Mesenchymal stem cell (in vitro differentiated cells and primary cell): Measurements from ENCODE around the gene ZFP2.
"Not testable (repeated sequence)": the region's sequence is repeated elsewhere in the genome, so short reads cannot be mapped to it uniquely, and the experiment has no call there.

Source experiments
- DNase-seq: peaks from one replicate; pipeline ENCODE4 v3.0.0-alpha.2; 2013
- H2AFZ ChIP-seq: one replicate; pipeline ENCODE4 v1.6.1; 2013; ENCODE audit warnings: low read depth, mild to moderate bottlenecking, control low read depth, inconsistent platforms, low read length, moderate library complexity
- H2AK5ac ChIP-seq: 2 replicates; pipeline ENCODE4 v1.6.1; 2013; ENCODE audit warnings: low read length, moderate library complexity, mild to moderate bottlenecking, inconsistent platforms; ENCODE audit not compliant: severe bottlenecking
- H2BK120ac ChIP-seq: one replicate; pipeline ENCODE4 v1.6.1; 2013; ENCODE audit warnings: low read depth, mild to moderate bottlenecking, inconsistent platforms, low read length, moderate library complexity
- H2BK12ac ChIP-seq, 2 experiments: one replicate each; pipeline ENCODE4 v1.6.1; 2013; ENCODE audit warnings: inconsistent platforms in 2 of 2, low read length in 2 of 2, mild to moderate bottlenecking in 2 of 2, moderate library complexity in 2 of 2, control low read depth in 1 of 2
- H2BK15ac ChIP-seq: one replicate; pipeline ENCODE4 v1.6.1; 2013; ENCODE audit warnings: mild to moderate bottlenecking, low read depth, inconsistent platforms; ENCODE audit not compliant: poor library complexity, severe bottlenecking
- H2BK5ac ChIP-seq: 2 replicates; pipeline ENCODE4 v1.6.1; 2013; ENCODE audit warnings: low read depth, mild to moderate bottlenecking, low read length, control low read depth, inconsistent platforms; ENCODE audit not compliant: poor library complexity, severe bottlenecking
- H3K14ac ChIP-seq, 2 experiments: one replicate each; pipeline ENCODE4 v1.6.1; 2013; ENCODE audit warnings: inconsistent platforms in 2 of 2, low read length in 2 of 2, control low read depth in 1 of 2, mild to moderate bottlenecking in 1 of 2, moderate library complexity in 1 of 2
- H3K18ac ChIP-seq, 2 experiments: one replicate each; pipeline ENCODE4 v1.6.1; 2013; ENCODE audit warnings: inconsistent platforms in 2 of 2, low read length in 2 of 2, control low read depth in 1 of 2, low read depth in 1 of 2, mild to moderate bottlenecking in 1 of 2
- H3K23ac ChIP-seq, 2 experiments: one replicate each; pipeline ENCODE4 v1.6.1; 2013; ENCODE audit warnings: inconsistent platforms in 2 of 2, low read length in 2 of 2, mild to moderate bottlenecking in 2 of 2, moderate library complexity in 2 of 2, control low read depth in 1 of 2
- H3K27ac ChIP-seq: 2 replicates; pipeline ENCODE4 v1.5.1; 2013; ENCODE audit warnings: mild to moderate bottlenecking, moderate library complexity, low read length, control low read depth, inconsistent platforms; ENCODE audit not compliant: poor library complexity, severe bottlenecking
- H3K27me3 ChIP-seq, 2 experiments: 2 replicates each; pipeline versions ENCODE4 v1.6.1 to v1.7.0; 2013; ENCODE audit warnings: low read length in 2 of 2, mild to moderate bottlenecking in 2 of 2, moderate library complexity in 2 of 2, control low read depth in 1 of 2, inconsistent platforms in 1 of 2; ENCODE audit not compliant: control insufficient read depth in 1 of 2, insufficient read depth in 1 of 2
- H3K36me3 ChIP-seq, 2 experiments: 2 replicates each; pipeline versions ENCODE4 v1.6.1 to v1.7.0; 2013; ENCODE audit warnings: low read length in 2 of 2, control low read depth in 1 of 2, inconsistent platforms in 1 of 2, low read depth in 1 of 2, mild to moderate bottlenecking in 1 of 2; ENCODE audit not compliant: insufficient read depth in 2 of 2, control insufficient read depth in 1 of 2
- H3K4ac ChIP-seq, 2 experiments: one replicate each; pipeline ENCODE4 v1.6.1; 2013; ENCODE audit warnings: inconsistent platforms in 2 of 2, low read length in 2 of 2, mild to moderate bottlenecking in 2 of 2, moderate library complexity in 2 of 2, control low read depth in 1 of 2, low read depth in 1 of 2
- H3K4me1 ChIP-seq: 2 replicates; pipeline ENCODE4 v1.6.1; 2013; ENCODE audit warnings: low read depth, low read length, control low read depth; ENCODE audit not compliant: control insufficient read depth, insufficient read depth
- H3K4me2 ChIP-seq: 2 replicates; pipeline ENCODE4 v1.6.1; 2013; ENCODE audit warnings: low read length, mild to moderate bottlenecking, inconsistent platforms; ENCODE audit not compliant: poor library complexity, severe bottlenecking
- H3K4me3 ChIP-seq, 2 experiments: 2 replicates each; pipeline versions ENCODE4 v1.5.1 to v1.7.0; 2013; ENCODE audit warnings: low read length in 2 of 2, mild to moderate bottlenecking in 2 of 2, control low read depth in 1 of 2, low read depth in 1 of 2; ENCODE audit not compliant: insufficient read depth in 1 of 2
- H3K79me1 ChIP-seq: replicated peaks from 2 replicates; pipeline ENCODE4 v1.6.1; 2013; ENCODE audit warnings: mild to moderate bottlenecking, control low read depth, low read length, inconsistent platforms; ENCODE audit not compliant: poor library complexity, severe bottlenecking
- H3K9ac ChIP-seq: 2 replicates; pipeline ENCODE4 v1.7.0; 2013; ENCODE audit warnings: mild to moderate bottlenecking, low read length, moderate library complexity
- H3K9me3 ChIP-seq: 2 replicates; pipeline ENCODE4 v1.7.0; 2013; ENCODE audit warnings: mild to moderate bottlenecking, low read length; ENCODE audit not compliant: control insufficient read depth
- H4K8ac ChIP-seq: one replicate; pipeline ENCODE4 v1.6.1; 2013; ENCODE audit warnings: inconsistent platforms, mild to moderate bottlenecking, low read length, moderate library complexity
- H4K91ac ChIP-seq: one replicate; pipeline ENCODE4 v1.6.1; 2013; ENCODE audit warnings: mild to moderate bottlenecking, low read length, inconsistent platforms
- WGBS: methylation state at CpG from one replicate; pipeline ENCODE4 v1.1.7; 2013; ENCODE audit warnings: mixed read lengths; 5-methylcytosine and 5-hydroxymethylcytosine counted together

The ZFP2 gene

GRCh38 chr5:178859625-178860521, 35.8 kb upstream of the ZFP2 start, which contains the start of gene ZNF354B:
ZNF354B (plus strand) TSS chr5:178859953; CDS start chr5:178861048, 1,095 bp downstream.
- 5% methylated on average over 49 of the region's 86 CpGs for WGBS
- Histone ChIP-seq H2AK5ac (no peak within 1 kb of the TSS), H3K14ac (peak within 1 kb of the TSS in 1 of 2 experiments; percentile 95), H2BK12ac (peak within 1 kb of the TSS in 1 of 2 experiments; percentile 54), H3K4me2 (peak within 1 kb of the TSS; percentile 75), H4K8ac (peak within 1 kb of the TSS; percentile 8), H3K4ac (peak within 1 kb of the TSS in 1 of 2 experiments; percentile 69), H3K4me1 (no peaks in the 10 kb centered on the region), H3K27me3 (no peaks in the 10 kb centered on the region), H4K91ac (peak within 1 kb of the TSS; percentile 59), H3K4me3 (peak within 1 kb of the TSS; percentile 83 to 95), H2BK5ac (no peak within 1 kb of the TSS), H3K9ac (peak within 1 kb of the TSS; percentile 87), H3K36me3 (peaks cover 12 to 28% of the 10 kb centered on the region in 2 experiments), H2BK120ac (no peak within 1 kb of the TSS), H2AFZ (peak within 1 kb of the TSS; percentile 99), H3K18ac (peak within 1 kb of the TSS; percentile 75 to 98), H3K27ac (peak within 1 kb of the TSS; percentile 54), H2BK15ac (no peak within 1 kb of the TSS), H3K23ac (no peak within 1 kb of the TSS), H3K79me1 (peaks cover 17% of the 10 kb centered on the region), H3K9me3 (peaks cover 5% of the 10 kb centered on the region)
- DNase-seq: peak; percentile 94

GRCh38 chr5:178860615-178861014, 35.1 kb upstream of the ZFP2 start:
- H3K9me3 ChIP-seq, H3K27me3 ChIP-seq, H2BK12ac ChIP-seq, H3K4me2 ChIP-seq, H2BK15ac ChIP-seq, H2AK5ac ChIP-seq, H3K18ac ChIP-seq, H4K8ac ChIP-seq, H3K27ac ChIP-seq, H3K4me1 ChIP-seq, H3K23ac ChIP-seq, H4K91ac ChIP-seq, H3K14ac ChIP-seq, H3K4ac ChIP-seq, H2BK120ac ChIP-seq, H2BK5ac ChIP-seq, DNase-seq, H2AFZ ChIP-seq: not testable (repeated sequence)
- Histone ChIP-seq H3K79me1 (peaks cover 19% of the 10 kb centered on the region), H3K36me3 (peaks cover 16 to 35% of the 10 kb centered on the region in 2 experiments), H3K4me3 (peak overlapping the region; percentile 58 to 83), H3K9ac (peak overlapping the region; percentile 87)
- no CpG with 5 or more reads among the region's 31 CpGs for WGBS

GRCh38 chr5:178861627-178862026, 34.1 kb upstream of the ZFP2 start:
- Histone ChIP-seq H3K36me3 (peaks cover 22 to 45% of the 10 kb centered on the region in 2 experiments), H3K4ac (no peak overlapping the region), H3K14ac (peak overlapping the region in 1 of 2 experiments; percentile 32), H3K4me1 (no peaks in the 10 kb centered on the region), H3K18ac (peak overlapping the region in 1 of 2 experiments; percentile 3), H2BK15ac (no peak overlapping the region), H3K79me1 (peaks cover 22% of the 10 kb centered on the region), H4K91ac (no peak overlapping the region), H3K27me3 (no peaks in the 10 kb centered on the region), H2BK120ac (no peak overlapping the region), H3K27ac (no peak overlapping the region), H3K4me3 (peak overlapping the region in 1 of 2 experiments; percentile 40), H4K8ac (no peak overlapping the region), H3K4me2 (no peak overlapping the region), H3K9me3 (peaks cover 17% of the 10 kb centered on the region), H3K9ac (peak overlapping the region; percentile 47), H2AK5ac (no peak overlapping the region), H2AFZ (no peak overlapping the region), H2BK12ac (no peak overlapping the region), H2BK5ac (no peak overlapping the region), H3K23ac (no peak overlapping the region)
- no peak for DNase-seq
- 99% methylated on average over 8 of the region's 8 CpGs for WGBS

- no peaks in the 10 kb centered on the region for H3K4me1 ChIP-seq
- no peak overlapping the region for H3K4me2 ChIP-seq
- no peak overlapping the region for H2BK120ac ChIP-seq
- H3K36me3 ChIP-seq: peaks cover 66 to 87% of the 10 kb centered on the region in 2 experiments
- H2BK5ac ChIP-seq: no peak overlapping the region
- H3K9me3 ChIP-seq: peaks cover 52% of the 10 kb centered on the region
- H3K27ac ChIP-seq: no peak overlapping the region
- H4K91ac ChIP-seq: no peak overlapping the region
- WGBS: 100% methylated on average over 3 of the region's 4 CpGs
- no peak overlapping the region for H2BK12ac ChIP-seq
- DNase-seq: no peak
- no peak overlapping the region for H2AK5ac ChIP-seq
- no peak overlapping the region for H3K4ac ChIP-seq
- H4K8ac ChIP-seq: no peak overlapping the region
- H3K9ac ChIP-seq: no peak overlapping the region
- H2BK15ac ChIP-seq: no peak overlapping the region
- H3K23ac ChIP-seq: no peak overlapping the region
- no peaks in the 10 kb centered on the region for H3K27me3 ChIP-seq
- peaks cover 28% of the 10 kb centered on the region for H3K79me1 ChIP-seq
- H2AFZ ChIP-seq: no peak overlapping the region
- H3K4me3 ChIP-seq: no peak overlapping the region
- no peak overlapping the region for H3K14ac ChIP-seq
- H3K18ac ChIP-seq: no peak overlapping the region
Observed at GRCh38 chr5:178866946-178867345, 28.8 kb upstream of the ZFP2 start.
